Activated CD4-positive, alpha-beta memory T cell treated with anti-CD3 and anti-CD28 coated beads, Interleukin-2, amount 10 ng/mL, durations not matched to agents 7 days and 5 days (primary cell): ENCODE results near the gene DGKQ. TPM values are rescaled to one million over a fixed set of nuclear protein-coding genes. Genes with fewer than 3 reads are reported as not detected.

Experiments
- CTCF ChIA-PET: fragments of 350-600 bp; sonication (Branson Sonifier 250); formaldehyde crosslinking; loops from one replicate; lab custom pipeline; 2021; ENCODE audit warnings: antibody characterized with exemption, inconsistent platforms; lab: Charles Lee
- POLR2A ChIA-PET: fragments of 350-600 bp; sonication (Branson Sonifier 250); formaldehyde crosslinking; loops from one replicate; lab custom pipeline; 2021; ENCODE audit warnings: antibody characterized with exemption; lab: Charles Lee
- DNase-seq: peaks from one replicate; pipeline ENCODE4 v3.0.0-alpha.2; 2020
- H3K27ac Mint-ChIP-seq: one replicate; pipeline ENCODE4 v1.8.0; 2021; ENCODE audit warnings: mild to moderate bottlenecking, mixed read lengths
- H3K27me3 Mint-ChIP-seq: one replicate; pipeline ENCODE4 v1.8.0; 2021; ENCODE audit warnings: mixed read lengths
- H3K36me3 Mint-ChIP-seq: one replicate; pipeline ENCODE4 v1.8.0; 2021; ENCODE audit warnings: low read depth, mixed read lengths
- H3K4me1 Mint-ChIP-seq: one replicate; pipeline ENCODE4 v1.8.0; 2021; ENCODE audit warnings: mixed read lengths
- H3K4me3 Mint-ChIP-seq: one replicate; pipeline ENCODE4 v1.8.0; 2021; ENCODE audit warnings: mild to moderate bottlenecking, mixed read lengths
- H3K9me3 Mint-ChIP-seq: one replicate; pipeline ENCODE4 v1.8.0; 2021; ENCODE audit warnings: mixed read lengths
- total RNA-seq, 2 experiments: library from RNA; stranded (reverse); gene quantifications; one replicate each; pipeline ENCODE4 v1.2.3, GENCODE V29; 2021

The DGKQ gene
- total RNA-seq, 2 experiments from 2014 or later: 13.8 to 14.7 TPM

- Mint-ChIP-seq H3K9me3 (no peaks in the 10 kb centered on the region), H3K27me3 (no peaks in the 10 kb centered on the region), H3K4me3 (no peak overlapping the region), H3K4me1 (no peaks in the 10 kb centered on the region), H3K27ac (no peak overlapping the region), H3K36me3 (no peaks in the 10 kb centered on the region)
- CTCF ChIA-PET: no interaction called here
- DNase-seq: no peak
- POLR2A ChIA-PET: no interaction called here
Measured at GRCh38 chr4:957231-957580, 16.2 kb downstream of the DGKQ start.

GRCh38 chr4:956531-957230, 16.7 kb downstream of the DGKQ start:
- Mint-ChIP-seq H3K4me1 (no peaks in the 10 kb centered on the region), H3K27me3 (no peaks in the 10 kb centered on the region), H3K9me3 (no peaks in the 10 kb centered on the region), H3K4me3 (no peak overlapping the region), H3K36me3 (no peaks in the 10 kb centered on the region), H3K27ac (no peak overlapping the region)
- ChIA-PET POLR2A (no interaction called here), CTCF (no interaction called here)
- no peak for DNase-seq

- DNase-seq: no peak
- no peak overlapping the region for H3K27ac Mint-ChIP-seq
- H3K4me1 Mint-ChIP-seq: no peaks in the 10 kb centered on the region
- H3K4me3 Mint-ChIP-seq: no peak overlapping the region
- ChIA-PET POLR2A (no interaction called here), CTCF (no interaction called here)
- H3K36me3 Mint-ChIP-seq: no peaks in the 10 kb centered on the region
- no peaks in the 10 kb centered on the region for H3K27me3 Mint-ChIP-seq
- no peaks in the 10 kb centered on the region for H3K9me3 Mint-ChIP-seq
Measured at GRCh38 chr4:955931-956381, 17.4 kb downstream of the DGKQ start.

GRCh38 chr4:955161-955921, 18.0 kb downstream of the DGKQ start:
- H3K27me3 Mint-ChIP-seq: no peaks in the 10 kb centered on the region
- POLR2A ChIA-PET: no interaction called here
- CTCF ChIA-PET: no interaction called here
- no peaks in the 10 kb centered on the region for H3K4me1 Mint-ChIP-seq
- H3K4me3 Mint-ChIP-seq: no peak overlapping the region
- H3K9me3 Mint-ChIP-seq: no peaks in the 10 kb centered on the region
- DNase-seq: no peak
- no peaks in the 10 kb centered on the region for H3K36me3 Mint-ChIP-seq
- H3K27ac Mint-ChIP-seq: no peak overlapping the region

DNA sequence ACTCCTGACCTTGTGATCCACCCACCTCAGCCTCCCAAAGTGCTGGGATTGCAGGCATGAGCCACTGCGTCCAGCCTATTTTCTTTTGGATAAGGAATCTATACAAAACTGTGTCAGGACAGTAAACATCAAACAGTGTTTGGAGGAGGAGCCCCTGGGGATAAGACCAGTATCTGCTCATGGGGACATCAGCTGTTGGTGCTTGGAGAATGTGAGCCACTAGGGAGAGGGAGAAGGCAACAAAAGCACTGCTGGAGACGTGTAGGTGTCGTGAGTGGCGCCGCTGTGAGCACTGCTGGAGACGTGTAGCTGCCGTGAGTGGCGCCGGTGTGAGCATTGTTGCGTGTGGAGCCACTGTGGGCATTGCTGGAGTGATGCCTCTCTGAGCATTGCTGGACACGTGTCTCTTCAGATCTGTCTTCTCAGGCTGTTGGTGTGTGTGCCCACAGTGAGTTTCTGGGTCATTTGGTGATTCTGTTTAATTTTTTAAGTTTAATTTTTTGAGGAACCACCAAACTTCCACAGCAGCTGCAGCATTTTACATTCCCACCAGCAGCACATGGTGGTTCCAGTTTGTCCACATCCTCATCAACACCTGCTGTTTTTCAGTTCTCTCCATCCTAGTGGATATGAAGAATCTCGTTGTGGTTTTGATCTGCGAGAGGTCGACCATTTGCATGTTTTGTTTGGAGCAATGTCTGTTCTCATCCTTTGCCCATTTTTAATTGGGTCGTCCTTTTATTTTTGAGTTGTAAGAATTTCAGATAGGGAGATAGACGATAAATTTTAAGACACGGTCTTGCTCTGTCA, 19.0 kb downstream of the DGKQ start:
- no peaks in the 10 kb centered on the region for H3K4me1 Mint-ChIP-seq
- H3K4me3 Mint-ChIP-seq: no peak overlapping the region
- H3K27ac Mint-ChIP-seq: no peak overlapping the region
- H3K9me3 Mint-ChIP-seq: no peaks in the 10 kb centered on the region
- POLR2A ChIA-PET: no interaction called here
- no peak for DNase-seq
- CTCF ChIA-PET: no interaction called here
- H3K36me3 Mint-ChIP-seq: no peaks in the 10 kb centered on the region
- no peaks in the 10 kb centered on the region for H3K27me3 Mint-ChIP-seq

- ChIA-PET POLR2A (no interaction called here), CTCF (no interaction called here)
- Mint-ChIP-seq H3K27me3 (no peaks in the 10 kb centered on the region), H3K36me3 (no peaks in the 10 kb centered on the region), H3K27ac (no peak overlapping the region), H3K4me1 (no peaks in the 10 kb centered on the region), H3K4me3 (no peak overlapping the region), H3K9me3 (no peaks in the 10 kb centered on the region)
- no peak for DNase-seq
Measured at GRCh38 chr4:953574-953915, 19.8 kb downstream of the DGKQ start.

GRCh38 chr4:952881-953573, 20.3 kb downstream of the DGKQ start:
- ChIA-PET CTCF (no interaction called here), POLR2A (no interaction called here)
- Mint-ChIP-seq H3K36me3 (no peaks in the 10 kb centered on the region), H3K4me1 (no peaks in the 10 kb centered on the region), H3K27me3 (no peaks in the 10 kb centered on the region), H3K9me3 (no peaks in the 10 kb centered on the region), H3K4me3 (no peak overlapping the region), H3K27ac (no peak overlapping the region)
- no peak for DNase-seq

DNA sequence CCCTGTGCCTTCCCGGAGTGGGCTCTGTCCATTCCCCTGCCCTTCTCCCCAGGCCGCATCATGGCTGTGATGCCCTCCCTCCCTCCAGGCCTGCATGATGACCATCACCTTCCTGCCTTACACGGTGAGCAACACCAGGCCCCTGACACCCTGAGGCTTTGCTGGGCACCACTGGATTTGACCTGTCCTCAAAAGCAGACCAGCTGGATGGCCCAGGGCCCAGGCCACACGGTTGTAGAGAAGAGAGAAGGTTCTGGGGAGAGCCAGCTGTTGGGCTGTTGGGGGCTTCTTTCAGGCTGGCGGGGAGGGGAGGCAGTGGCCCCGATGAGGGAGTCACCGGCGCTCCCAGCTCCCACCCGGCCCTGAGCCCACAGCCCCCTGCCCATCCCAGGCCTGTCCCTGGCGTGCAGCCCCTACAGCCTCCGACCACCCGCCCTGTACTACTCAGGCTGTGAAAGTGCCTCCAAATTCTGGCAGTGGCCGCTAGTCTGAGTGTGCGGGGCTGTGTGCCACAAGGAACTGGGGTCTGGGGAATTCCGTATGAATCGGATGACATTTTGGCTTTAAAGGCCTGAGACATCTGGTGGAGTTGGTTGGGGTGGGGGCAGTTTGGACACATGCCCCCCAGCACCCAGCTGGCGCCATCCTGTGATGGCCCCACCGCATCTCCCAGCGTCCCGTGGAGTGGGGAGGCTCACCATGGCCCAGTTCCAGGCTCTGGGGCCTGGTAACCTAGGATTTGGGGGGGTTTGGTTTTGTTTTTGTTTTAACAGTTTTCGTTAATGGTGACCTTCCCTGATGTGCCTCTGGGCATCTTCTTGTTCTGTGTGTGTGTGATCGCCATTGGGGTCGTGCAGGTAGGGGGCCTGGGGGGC, 21.5 kb downstream of the DGKQ start:
- no peak for DNase-seq
- ChIA-PET CTCF (no interaction called here), POLR2A (no interaction called here)
- no peaks in the 10 kb centered on the region for H3K27me3 Mint-ChIP-seq
- no peaks in the 10 kb centered on the region for H3K9me3 Mint-ChIP-seq
- H3K36me3 Mint-ChIP-seq: no peaks in the 10 kb centered on the region
- H3K27ac Mint-ChIP-seq: no peak overlapping the region
- H3K4me1 Mint-ChIP-seq: no peaks in the 10 kb centered on the region
- H3K4me3 Mint-ChIP-seq: no peak overlapping the region

GRCh38 chr4:951186-951585, 22.2 kb downstream of the DGKQ start:
- Mint-ChIP-seq H3K36me3 (no peaks in the 10 kb centered on the region), H3K4me1 (no peaks in the 10 kb centered on the region), H3K27me3 (no peaks in the 10 kb centered on the region), H3K9me3 (no peaks in the 10 kb centered on the region), H3K4me3 (no peak overlapping the region), H3K27ac (no peak overlapping the region)
- ChIA-PET CTCF (no interaction called here), POLR2A (no interaction called here)
- no peak for DNase-seq

- no peaks in the 10 kb centered on the region for H3K4me1 Mint-ChIP-seq
- H3K36me3 Mint-ChIP-seq: no peaks in the 10 kb centered on the region
- DNase-seq: no peak
- H3K27ac Mint-ChIP-seq: no peak overlapping the region
- no peak overlapping the region for H3K4me3 Mint-ChIP-seq
- no peaks in the 10 kb centered on the region for H3K9me3 Mint-ChIP-seq
- ChIA-PET CTCF (no interaction called here), POLR2A (no interaction called here)
- no peaks in the 10 kb centered on the region for H3K27me3 Mint-ChIP-seq
Measured at GRCh38 chr4:950136-951020, 23.0 kb downstream of the DGKQ start.

GRCh38 chr4:949656-950055, 23.7 kb downstream of the DGKQ start:
- H3K4me3 Mint-ChIP-seq: no peak overlapping the region
- H3K9me3 Mint-ChIP-seq: no peaks in the 10 kb centered on the region
- H3K36me3 Mint-ChIP-seq: no peaks in the 10 kb centered on the region
- H3K27me3 Mint-ChIP-seq: no peaks in the 10 kb centered on the region
- ChIA-PET CTCF (no interaction called here), POLR2A (no interaction called here)
- no peak overlapping the region for H3K27ac Mint-ChIP-seq
- DNase-seq: no peak
- no peaks in the 10 kb centered on the region for H3K4me1 Mint-ChIP-seq

DNA sequence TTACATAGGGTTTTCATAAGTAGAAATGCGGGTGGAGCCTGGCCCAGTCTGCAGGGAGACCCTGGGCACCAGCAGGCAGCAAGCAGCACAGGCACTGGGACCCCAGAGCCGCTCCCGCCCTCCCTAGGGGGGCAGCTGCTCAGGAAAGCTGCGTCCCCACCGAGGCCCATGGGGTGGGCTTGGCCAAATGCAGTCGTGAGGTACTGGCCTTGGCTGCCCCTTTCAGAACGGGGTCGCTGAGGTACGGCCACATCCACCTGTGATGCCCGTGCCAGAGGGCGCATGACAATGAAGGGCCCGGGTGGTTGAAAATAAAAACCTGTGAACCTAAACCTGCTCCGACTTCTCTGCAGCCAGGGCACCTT, 24.5 kb downstream of the DGKQ start:
- no peak overlapping the region for H3K27ac Mint-ChIP-seq
- H3K4me1 Mint-ChIP-seq: no peaks in the 10 kb centered on the region
- H3K9me3 Mint-ChIP-seq: no peaks in the 10 kb centered on the region
- no peak overlapping the region for H3K4me3 Mint-ChIP-seq
- no peak for DNase-seq
- CTCF ChIA-PET: no interaction called here
- POLR2A ChIA-PET: no interaction called here
- H3K36me3 Mint-ChIP-seq: no peaks in the 10 kb centered on the region
- no peaks in the 10 kb centered on the region for H3K27me3 Mint-ChIP-seq
